ENCODE measurements around the gene POLR3G.

DNA sequence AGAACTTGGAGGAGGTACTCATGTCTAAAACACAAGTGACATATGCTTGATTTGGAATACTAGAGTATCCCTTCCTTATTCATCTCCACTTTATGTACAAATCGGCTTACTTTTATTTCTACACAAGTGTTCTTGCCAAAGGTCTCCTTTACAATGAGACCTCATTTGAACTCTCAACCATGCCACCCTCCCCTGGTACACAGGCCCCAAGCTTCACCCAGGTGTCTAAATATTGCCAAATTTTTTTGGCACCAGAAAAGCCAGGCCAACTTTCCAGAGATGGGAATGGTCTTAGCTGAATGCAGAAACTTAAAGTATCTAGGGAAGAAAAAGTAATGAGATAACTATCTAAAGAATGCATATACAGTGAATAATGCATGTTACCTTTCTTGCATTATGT, 35.8 kb downstream of the POLR3G start:
- no peak for TF ChIP-seq POLR2A (IDR thresholded peaks at IDR 0.05)
- TF ChIP-seq, protein P1, sequence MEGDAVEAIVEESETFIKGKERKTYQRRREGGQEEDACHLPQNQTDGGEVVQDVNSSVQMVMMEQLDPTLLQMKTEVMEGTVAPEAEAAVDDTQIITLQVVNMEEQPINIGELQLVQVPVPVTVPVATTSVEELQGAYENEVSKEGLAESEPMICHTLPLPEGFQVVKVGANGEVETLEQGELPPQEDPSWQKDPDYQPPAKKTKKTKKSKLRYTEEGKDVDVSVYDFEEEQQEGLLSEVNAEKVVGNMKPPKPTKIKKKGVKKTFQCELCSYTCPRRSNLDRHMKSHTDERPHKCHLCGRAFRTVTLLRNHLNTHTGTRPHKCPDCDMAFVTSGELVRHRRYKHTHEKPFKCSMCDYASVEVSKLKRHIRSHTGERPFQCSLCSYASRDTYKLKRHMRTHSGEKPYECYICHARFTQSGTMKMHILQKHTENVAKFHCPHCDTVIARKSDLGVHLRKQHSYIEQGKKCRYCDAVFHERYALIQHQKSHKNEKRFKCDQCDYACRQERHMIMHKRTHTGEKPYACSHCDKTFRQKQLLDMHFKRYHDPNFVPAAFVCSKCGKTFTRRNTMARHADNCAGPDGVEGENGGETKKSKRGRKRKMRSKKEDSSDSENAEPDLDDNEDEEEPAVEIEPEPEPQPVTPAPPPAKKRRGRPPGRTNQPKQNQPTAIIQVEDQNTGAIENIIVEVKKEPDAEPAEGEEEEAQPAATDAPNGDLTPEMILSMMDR (IDR thresholded peaks at IDR 0.05) = no peak
- no peak for TF ChIP-seq EP300 (IDR thresholded peaks at IDR 0.05)
